Activated CD4-positive, alpha-beta T cell treated with anti-CD3 and anti-CD28 coated beads, Interleukin-2, amount 50 U/mL, for 16 hours (primary cell): ENCODE measurements around the gene ITPR2.

Experiments used
- DNase-seq: peaks from one replicate; pipeline ENCODE4 v3.0.0-alpha.2; 2020

Gene ITPR2

GRCh38 chr12:26373606-26374495 lies 459.1 kb downstream of the ITPR2 start:
- DNase-seq = no peak

GRCh38 chr12:26372866-26373265 lies 460.1 kb downstream of the ITPR2 start:
- no peak for DNase-seq

- DNase-seq = no peak
Observed at GRCh38 chr12:26370098-26370497, 462.9 kb downstream of the ITPR2 start.

GRCh38 chr12:26369588-26369987 lies 463.4 kb downstream of the ITPR2 start:
- no peak for DNase-seq

GRCh38 chr12:26367991-26368730 lies 464.8 kb downstream of the ITPR2 start:
- DNase-seq = no peak

- no peak for DNase-seq
Observed at GRCh38 chr12:26361964-26362363, 471.0 kb downstream of the ITPR2 start.

- no peak for DNase-seq
Observed at GRCh38 chr12:26360062-26360461, 472.9 kb downstream of the ITPR2 start.

- no peak for DNase-seq
Observed at GRCh38 chr12:26359576-26359975, 473.4 kb downstream of the ITPR2 start.

GRCh38 chr12:26358651-26359050 lies 474.3 kb downstream of the ITPR2 start:
- no peak for DNase-seq

GRCh38 chr12:26347300-26347699 lies 485.7 kb downstream of the ITPR2 start:
- DNase-seq = no peak

GRCh38 chr12:26346736-26347135 lies 486.3 kb downstream of the ITPR2 start:
- no peak for DNase-seq

- DNase-seq = no peak
Observed at GRCh38 chr12:26345471-26346003, 487.5 kb downstream of the ITPR2 start.

GRCh38 chr12:26341491-26341890 lies 491.5 kb downstream of the ITPR2 start:
- no peak for DNase-seq

GRCh38 chr12:26340649-26341048 lies 492.3 kb downstream of the ITPR2 start:
- no peak for DNase-seq

- DNase-seq = no peak
Observed at GRCh38 chr12:26339976-26340375, 493.0 kb downstream of the ITPR2 start.

- no peak for DNase-seq
Observed at GRCh38 chr12:26338586-26339572, 494.1 kb downstream of the ITPR2 start.

- no peak for DNase-seq
Observed at GRCh38 chr12:26335651-26336050, 497.3 kb downstream of the ITPR2 start.

GRCh38 chr12:26334621-26335124 lies 498.3 kb downstream of the ITPR2 start:
- DNase-seq = no peak

GRCh38 chr12:26331960-26332359 lies 501.0 kb downstream of the ITPR2 start:
- no peak for DNase-seq

GRCh38 chr12:26331136-26331535 lies 501.9 kb downstream of the ITPR2 start:
- no peak for DNase-seq

GRCh38 chr12:26327975-26328644 lies 504.9 kb downstream of the ITPR2 start:
- no peak for DNase-seq

GRCh38 chr12:26323673-26324072 lies 509.3 kb downstream of the ITPR2 start:
- no peak for DNase-seq
